NB4 (cell line): ENCODE measurements around the gene UBA52.

Experiments used
- DNase-seq: peaks from one replicate; pipeline ENCODE4 v3.0.0; 2010; ENCODE audit warnings: low read depth
- H3K4me3 ChIP-seq: one replicate; pipeline ENCODE4 v1.5.1; 2011; ENCODE audit warnings: mild to moderate bottlenecking, low read depth, low read length, moderate library complexity
- CTCF ChIP-seq: IDR thresholded peaks from one replicate; pipeline ENCODE4 v1.5.1; 2012; ENCODE audit warnings: low read depth, low read length
- MAX ChIP-seq: IDR thresholded peaks from 2 replicates; pipeline ENCODE4 v1.6.1; 2011; ENCODE audit warnings: low read depth, low read length
- MYC ChIP-seq: IDR thresholded peaks from 2 replicates; pipeline ENCODE4 v1.6.1; 2011; ENCODE audit warnings: low read depth, low read length
- POLR2A ChIP-seq: IDR thresholded peaks from 2 replicates; pipeline ENCODE4 v1.6.1; 2011; ENCODE audit warnings: mild to moderate bottlenecking; ENCODE audit not compliant: insufficient read length; ENCODE audit errors: extremely low read depth

Gene UBA52

GRCh38 chr19:18586306-18586705 lies 14.6 kb downstream of the UBA52 start:
- peak; percentile 58 for DNase-seq
- no peak overlapping the region for H3K4me3 ChIP-seq
- TF ChIP-seq POLR2A = no peak
- TF ChIP-seq MYC = no peak
- no peak for TF ChIP-seq CTCF
- no peak for TF ChIP-seq MAX

- DNase-seq = no peak
- TF ChIP-seq POLR2A = no peak
- TF ChIP-seq CTCF = no peak
- no peak for TF ChIP-seq MYC
- TF ChIP-seq MAX = no peak
- no peak overlapping the region for H3K4me3 ChIP-seq
Observed at GRCh38 chr19:18587561-18587960, 15.9 kb downstream of the UBA52 start.

- DNase-seq = peak; percentile 49
- TF ChIP-seq MYC = no peak
- no peak for TF ChIP-seq POLR2A
- no peak for TF ChIP-seq MAX
- TF ChIP-seq CTCF = no peak
- H3K4me3 ChIP-seq = peak overlapping the region; percentile 61
Observed at GRCh38 chr19:18587962-18588610, 16.4 kb downstream of the UBA52 start.

- TF ChIP-seq POLR2A (peak; percentile 74), MYC (peak; percentile 61), MAX (peak; percentile 39; the same call in 1 of the 2 replicates), CTCF (peak; percentile 62)
- peak within 1 kb of the TSS; percentile 73 for H3K4me3 ChIP-seq
- peak; percentile 94 for DNase-seq
Observed at GRCh38 chr19:18588611-18589379, 17.1 kb downstream of the UBA52 start, which contains the start of gene REX1BD. REX1BD (plus strand) TSS chr19:18588798; CDS start chr19:18588802, 4 bp downstream.

- TF ChIP-seq MYC (peak; percentile 95), POLR2A (no peak), CTCF (no peak), MAX (peak; percentile 98)
- peak overlapping the region; percentile 73 for H3K4me3 ChIP-seq
- DNase-seq = peak; percentile 85
Observed at GRCh38 chr19:18589380-18590272, 18.0 kb downstream of the UBA52 start.
